HL-60/S4 treated with phorbol 12-myristate 13-acetate at 8.2 ng/mL for 4 days and 3 days (cell line): ENCODE results near the gene HMCN2.

Source experiments
- in situ Hi-C: fragments of 300-500 bp; cut with MboI; formaldehyde crosslinking; loops from 2 replicates; pipeline ENCODE4 v1.15.0; 2022; ENCODE audit warnings: low sequenced_read_pairs

HMCN2 gene

DNA sequence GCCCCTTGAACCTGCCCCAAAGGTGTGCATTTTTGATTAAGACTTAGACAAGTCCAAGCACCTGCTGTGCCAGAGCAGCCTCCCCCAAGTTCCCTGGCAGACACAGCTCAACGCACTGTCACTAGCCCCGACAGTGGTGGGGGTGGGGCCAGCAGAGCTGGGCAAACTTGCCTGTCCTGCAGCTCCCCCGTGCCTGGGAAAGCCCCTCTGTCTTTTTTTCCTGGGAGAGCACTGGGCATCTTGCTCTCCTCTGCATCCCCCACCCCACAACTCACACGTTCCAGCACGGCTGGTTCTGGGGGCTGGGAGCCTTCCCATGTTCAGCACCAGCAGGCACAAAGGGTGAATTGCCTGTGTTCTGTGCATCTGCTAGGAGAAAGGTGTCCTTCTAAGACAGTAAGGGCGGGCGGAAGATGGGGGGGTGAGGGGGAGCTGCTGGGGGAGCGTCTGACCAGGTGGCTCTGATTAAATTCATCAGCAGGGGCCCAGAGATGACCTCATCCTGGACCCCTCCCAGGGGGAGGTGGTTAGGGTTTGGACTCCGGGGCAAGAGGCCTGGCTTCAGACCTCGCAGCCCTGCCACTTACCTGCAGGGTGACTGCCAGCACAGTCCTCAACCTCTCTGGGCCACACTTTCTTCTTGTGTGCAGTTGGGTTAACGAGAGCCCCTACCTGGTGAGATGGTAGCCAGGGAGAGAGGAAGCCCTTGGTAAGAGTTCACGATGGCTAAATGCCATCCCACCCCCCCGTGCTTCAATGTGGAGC lies 23.5 kb downstream of the HMCN2 start:
- in situ Hi-C loops, result no loop called here

DNA sequence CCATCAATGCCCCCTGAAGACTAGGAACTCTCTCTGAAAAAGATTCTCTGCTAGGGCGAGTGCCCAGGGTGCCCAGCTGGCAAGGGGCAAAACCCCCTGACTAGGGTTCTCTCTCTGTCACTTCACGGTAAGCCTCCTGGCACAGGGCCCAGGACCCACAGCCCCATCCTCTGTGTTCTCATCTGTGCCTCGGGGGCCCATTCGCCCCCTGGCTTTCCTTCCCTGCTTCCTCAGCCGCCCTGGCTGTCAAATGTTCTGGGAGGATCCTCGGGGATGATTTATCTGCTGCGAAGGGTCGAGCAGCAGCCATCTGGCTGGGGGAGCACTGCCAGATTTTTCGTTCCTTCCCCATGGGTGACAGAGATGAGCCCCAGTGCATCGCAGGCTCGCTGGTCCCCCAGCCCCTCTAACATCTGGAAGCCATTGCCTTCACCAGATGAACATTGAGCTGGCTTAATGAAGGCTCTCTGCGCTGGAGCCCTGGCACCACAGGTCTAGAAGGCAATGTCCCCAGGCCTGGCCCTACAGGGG lies 24.2 kb downstream of the HMCN2 start:
- in situ Hi-C loops, result no loop called here

DNA sequence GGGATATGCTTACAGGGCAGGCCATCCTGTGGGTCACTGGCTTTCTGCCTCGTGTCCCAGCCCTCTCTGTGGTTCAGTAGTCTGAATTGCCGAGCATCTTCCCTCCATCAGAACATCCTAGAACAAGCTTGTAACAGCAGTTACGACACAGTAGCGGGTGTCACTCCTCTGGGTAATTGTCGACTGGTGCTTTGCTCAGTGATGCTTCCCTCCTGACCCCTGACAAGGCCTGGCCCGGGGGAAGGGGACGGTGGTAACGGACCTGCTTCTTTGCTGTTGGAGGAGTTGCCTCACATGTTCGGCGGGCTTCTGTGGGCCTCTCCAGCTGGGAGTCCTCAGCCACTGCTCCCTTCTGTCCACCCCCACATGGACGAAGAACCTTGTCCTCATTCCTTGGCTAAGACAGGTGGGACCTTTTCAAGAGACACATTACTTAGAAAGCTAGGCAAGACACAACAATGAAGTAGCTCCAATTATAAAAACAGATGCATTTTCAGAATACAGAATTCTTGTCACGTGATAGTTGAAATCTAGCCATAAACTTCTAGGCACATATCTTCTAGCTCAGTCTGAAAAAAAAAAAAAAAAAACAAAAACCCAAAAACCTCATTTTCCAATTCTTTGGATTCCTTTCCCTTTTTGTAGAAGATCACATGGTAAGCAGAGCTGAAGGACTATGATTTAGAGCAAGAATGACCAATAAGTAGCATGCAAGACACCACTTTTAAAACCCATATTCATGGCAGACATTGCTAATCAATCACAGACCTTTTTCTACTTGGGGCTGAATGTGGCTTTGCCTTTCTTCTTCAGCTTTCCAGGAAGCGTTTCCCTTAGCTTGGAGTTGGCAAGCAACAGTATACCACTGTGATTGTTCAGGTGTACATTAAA lies 25.0 kb downstream of the HMCN2 start:
- in situ Hi-C loops, result no loop called here

DNA sequence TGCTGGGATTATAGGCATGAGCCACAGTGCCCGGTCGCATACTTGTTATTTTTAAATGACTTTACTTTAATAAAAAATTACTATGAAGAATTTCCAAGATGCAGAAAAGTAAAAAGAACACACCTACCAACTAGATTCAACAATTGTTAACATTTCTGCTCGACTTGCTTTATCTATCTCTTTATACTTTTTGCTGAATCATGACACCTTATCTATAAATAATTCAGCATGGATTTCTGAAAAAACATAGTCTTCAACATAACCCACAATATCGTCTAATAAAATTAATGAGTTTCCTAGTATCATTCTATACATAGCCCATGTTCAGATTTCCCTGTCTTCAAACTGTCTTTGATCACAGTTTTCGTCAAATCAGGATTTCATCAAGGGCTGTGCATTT lies 25.9 kb downstream of the HMCN2 start:
- in situ Hi-C loops, result no loop called here

DNA sequence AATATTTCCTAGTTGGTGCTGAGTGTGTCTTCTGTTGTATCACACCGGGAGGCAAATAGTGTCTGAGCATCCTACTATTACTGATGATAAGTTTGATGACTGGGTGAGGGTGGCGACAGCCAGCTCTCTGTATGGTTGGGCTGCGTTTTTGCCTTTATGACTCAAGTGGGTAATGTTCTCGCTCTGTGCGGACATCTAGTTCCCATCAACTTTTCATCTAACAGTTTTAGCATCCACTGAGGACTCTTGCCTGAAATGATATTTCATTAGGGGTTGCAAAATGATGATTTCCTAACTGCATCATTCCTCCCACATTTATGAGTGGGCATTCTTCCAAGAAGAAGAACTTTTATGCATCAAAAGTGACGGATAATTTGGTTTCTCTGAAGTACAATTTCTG lies 26.5 kb downstream of the HMCN2 start:
- in situ Hi-C loops, result no loop called here

DNA sequence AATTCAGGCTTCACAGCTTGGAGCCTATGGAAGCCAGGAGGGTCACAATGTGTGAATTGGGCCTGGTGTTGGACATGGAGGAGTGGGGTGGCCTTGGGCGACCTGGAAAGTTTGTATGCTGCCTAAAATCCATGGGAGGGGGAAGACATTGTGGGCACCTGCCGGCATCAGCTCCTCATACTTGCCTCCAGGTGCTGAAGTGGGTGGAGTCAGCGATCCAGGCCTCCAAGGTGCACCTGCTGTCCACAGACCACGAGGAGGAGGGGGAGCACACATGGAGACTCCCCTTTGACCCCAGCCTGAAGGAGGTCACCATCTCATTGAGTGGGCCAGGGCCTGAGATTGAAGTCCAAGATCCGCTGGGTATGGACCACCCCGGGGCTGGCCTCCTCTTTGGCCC lies 29.1 kb downstream of the HMCN2 start:
- in situ Hi-C loops, result no loop called here

DNA sequence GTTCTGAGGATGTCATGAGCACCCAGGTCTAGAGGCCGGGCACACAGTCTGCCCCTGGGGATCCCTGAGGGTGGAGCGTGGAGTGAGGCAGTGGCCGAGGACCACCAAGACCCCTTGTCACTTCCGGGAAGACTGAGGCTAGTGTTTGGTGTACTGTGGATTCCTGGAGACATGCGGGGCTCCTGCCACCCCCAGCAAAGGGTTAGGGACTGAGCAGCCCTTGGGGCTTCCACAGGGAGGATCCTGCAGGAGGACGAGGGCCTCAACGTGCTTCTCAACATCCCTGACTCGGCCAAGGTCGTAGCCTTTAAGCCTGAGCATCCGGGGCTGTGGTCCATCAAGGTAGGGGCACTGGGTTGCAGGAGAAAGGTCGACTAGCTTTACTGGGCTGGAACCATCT lies 29.9 kb downstream of the HMCN2 start:
- in situ Hi-C loops, result no loop called here

DNA sequence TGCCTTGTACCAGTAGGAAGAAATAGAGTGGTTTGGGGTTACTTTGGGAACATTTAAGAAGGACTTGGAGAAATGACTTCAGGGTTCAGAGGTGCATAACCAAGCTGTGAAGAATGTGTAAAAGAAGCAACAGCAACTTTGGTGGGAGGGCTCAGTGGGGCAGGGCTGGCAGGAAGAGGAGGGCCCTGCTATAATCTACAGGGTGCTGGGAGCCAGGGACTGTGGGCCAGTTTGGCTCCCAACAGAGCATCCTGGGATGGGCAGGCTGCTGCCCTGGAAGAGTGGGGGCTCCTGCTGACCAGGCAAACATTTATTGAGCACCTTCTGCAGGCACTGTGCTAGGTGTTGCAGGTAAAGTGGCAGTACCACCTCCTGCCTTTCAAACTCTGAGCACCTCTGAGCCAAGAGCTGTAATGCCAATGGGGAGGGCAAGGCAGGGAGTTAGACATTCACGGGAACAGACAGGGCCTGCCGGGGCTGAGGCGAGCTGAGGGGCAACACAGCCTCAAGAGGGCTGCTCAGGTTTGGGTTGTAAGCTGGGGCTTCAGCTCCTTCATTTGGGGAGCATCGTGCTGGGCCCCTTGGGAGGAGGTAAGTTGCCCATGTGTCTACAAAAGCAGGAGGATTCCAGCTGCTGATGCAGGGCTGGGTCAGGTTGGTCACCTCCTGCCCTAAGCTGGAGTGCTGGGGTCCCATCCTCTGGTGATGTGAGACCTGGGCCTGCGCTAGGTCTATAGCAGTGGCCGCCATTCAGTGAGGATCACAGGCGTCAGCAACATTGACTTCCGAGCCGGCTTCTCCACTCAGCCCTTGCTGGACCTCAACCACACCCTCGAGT lies 30.6 kb downstream of the HMCN2 start:
- in situ Hi-C loops, result no loop called here

DNA sequence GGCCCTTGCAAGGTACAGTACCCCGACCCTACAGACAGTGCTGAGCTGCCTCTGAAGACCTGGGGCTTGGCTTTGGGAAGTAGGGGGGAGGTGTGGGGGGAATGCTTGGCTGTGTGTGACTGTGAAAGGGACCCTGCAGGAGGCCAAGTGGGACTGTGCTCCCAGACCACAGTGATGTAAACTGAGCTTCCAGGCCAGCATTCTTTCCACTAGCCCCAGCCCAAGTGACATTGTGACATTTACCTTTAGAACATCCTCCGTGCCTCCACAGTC lies 31.2 kb downstream of the HMCN2 start:
- in situ Hi-C loops, result no loop called here

DNA sequence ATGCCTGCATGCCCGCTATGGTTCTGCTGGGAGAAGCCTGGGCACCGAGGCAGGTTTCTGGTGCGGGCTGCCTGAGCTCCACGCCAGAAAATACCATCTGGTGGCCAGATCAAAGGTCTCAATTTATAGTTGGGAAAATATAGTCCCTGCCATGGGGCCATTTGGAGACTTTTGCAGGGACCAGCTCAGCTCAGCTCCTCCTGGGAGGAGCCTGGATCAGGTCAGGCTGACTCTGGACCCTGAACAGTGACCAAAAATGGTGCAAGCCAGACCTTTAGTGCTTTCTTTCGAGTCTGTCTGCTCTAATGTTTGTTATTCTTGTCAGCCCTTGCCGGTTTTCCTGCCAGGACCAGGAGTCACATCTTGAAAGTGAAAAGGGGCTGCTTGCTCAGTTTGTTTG lies 31.8 kb downstream of the HMCN2 start:
- in situ Hi-C loops, result no loop called here

DNA sequence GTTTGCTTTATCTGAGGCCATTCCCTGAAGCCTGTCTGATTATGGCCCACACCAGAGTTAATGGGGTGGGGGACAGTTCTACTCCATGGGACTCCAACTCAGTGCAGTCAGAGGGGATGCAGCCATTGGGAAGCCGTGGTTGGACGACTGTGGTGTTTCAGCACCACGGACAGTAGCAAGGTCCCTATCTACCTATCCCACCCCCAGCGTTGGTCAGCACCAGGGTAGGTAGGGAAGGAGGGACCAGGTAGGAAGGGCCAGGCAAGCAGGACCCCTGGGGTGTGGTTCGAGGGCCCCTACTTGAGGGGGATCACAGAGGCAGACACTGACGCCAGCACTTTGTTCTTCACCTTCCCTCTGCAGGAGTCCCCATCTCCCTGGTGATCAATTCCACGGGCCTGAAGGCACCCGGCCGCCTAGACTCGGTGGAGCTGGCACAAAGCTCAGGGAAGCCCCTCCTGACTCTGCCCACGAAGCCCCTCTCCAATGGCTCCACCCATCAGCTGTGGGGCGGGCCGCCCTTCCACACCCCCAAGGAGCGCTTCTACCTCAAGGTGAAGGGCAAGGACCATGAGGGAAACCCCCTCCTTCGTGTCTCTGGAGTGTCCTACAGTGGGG lies 33.2 kb downstream of the HMCN2 start:
- in situ Hi-C loops, result no loop called here

DNA sequence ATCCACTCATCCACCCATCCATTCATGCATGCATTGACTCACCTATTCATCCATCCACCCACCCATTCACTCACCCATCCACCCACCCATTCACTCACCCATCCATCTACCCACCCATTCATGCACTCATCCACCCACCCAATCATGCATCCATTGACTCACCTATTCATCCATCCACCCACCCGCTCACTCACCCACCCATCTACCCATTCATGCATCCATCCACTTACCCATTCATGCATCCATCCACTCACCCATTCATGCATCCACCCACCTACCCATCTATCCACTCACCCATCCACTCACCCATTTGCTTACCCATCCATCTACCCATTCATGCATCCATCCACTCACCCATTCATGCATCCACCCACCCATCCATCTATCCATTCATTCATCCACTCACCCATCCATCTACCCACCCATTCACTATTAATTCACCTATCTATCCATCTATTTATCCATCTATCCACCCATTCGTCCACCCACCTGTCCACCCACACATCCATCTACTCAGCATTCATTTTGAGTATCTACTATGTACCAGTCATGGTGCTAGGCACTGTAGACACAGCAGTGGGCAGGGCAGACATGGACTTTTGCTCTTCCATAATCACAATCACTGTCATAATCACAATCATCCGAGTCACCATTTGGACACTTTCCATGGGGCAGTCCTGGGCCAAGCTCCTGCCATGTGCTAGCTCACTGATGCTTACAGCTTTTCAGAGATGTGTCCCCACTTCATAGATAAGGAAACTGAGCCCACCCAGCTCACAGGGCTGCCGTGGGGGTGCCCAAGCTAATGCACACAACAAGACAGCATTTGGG lies 34.4 kb downstream of the HMCN2 start:
- in situ Hi-C loops, result no loop called here

DNA sequence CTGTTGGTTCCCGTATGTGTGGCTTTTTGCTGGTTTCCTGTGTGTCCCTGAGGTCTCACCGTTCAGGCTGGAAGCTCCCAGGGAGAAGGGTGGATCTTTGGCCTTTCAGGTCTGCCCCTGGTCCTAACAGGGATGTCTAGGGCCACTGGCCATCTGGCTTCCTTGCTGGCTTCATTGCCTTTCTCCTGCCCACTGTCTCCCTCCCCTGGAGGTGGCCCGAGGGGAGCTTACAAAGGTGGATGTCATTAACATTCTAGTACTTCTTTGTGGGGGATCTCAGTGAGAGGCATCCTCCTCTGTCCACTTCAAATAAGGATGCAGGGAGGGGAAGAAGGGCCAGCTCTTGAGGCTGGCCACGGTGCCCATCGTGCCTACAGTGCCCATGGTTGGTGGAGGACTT lies 35.2 kb downstream of the HMCN2 start:
- in situ Hi-C loops, result no loop called here

DNA sequence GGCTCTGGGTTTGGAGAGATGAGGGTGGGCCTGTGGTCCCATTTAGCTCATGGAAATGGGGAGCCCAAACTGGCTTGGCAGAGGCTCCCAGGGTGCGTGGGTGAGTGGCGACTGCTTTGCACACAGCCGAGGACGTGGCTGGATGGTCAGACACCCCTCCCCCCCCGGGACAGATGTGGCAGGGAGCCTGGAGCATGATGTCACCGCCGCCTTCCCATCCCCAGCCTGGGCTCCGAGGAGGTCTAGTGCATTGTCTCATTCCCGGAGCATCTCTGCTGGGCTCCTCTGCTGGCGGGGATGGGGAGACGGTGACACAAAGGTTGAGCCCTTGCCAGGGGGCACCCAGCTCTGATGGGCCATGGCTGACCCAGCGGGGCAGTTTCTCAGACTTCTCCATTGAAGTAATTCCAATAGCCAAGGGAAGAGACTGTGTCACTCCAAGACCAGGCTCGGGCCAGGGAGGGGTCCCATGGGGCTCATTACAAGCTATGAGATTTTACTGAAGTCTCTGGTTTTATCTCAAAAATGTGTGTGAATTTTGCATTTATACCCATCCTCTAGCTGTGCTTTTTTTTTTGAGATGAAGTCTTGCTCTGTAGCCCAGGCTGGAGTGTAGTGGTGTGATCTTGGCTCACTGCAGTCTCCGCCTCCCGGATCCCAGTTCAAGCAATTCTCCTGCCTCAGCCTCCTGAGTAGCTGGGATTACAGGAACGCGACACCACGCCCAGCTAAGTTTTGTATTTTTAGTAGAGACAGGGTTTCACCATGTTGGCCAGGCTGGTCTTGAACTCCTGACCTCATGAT lies 36.1 kb downstream of the HMCN2 start:
- in situ Hi-C loops, result no loop called here

DNA sequence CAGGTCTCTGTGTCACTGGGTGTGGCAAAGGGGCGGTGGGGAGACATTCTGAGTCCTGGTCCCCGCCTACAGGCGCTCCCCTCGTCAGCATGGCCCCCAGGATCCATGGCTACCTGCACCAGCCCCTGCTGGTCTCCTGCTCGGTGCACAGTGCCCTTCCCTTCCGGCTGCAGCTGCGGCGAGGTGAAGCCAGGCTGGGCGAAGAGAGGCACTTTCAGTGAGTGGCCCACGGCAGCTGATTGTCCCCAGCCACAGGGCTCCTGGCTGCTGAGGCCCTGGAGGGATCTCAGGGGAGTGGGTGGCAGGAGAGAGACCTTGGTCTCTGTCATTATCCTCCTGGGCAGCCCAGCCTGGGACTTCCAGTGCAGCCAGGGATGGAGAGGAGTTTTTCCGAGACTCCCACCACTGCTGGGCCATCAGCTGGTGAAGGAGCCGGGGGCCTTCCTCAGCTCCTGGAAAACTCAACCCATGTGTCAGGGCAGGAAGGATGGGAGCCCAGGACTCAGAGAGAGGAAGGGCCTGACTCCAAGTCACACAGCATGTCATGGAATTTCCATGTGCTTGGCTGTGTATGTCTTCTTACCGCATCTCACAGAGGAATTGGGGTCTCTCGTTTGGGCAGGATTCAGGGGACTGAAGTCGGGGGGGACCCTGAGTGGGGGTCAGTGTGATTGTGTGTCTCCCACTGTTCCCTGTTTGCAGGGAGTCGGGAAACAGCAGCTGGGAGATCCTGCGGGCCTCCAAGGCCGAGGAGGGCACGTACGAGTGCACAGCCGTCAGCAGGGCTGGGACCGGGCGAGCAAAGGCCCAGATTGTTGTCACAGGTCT lies 37.4 kb downstream of the HMCN2 start:
- in situ Hi-C loops, result no loop called here

DNA sequence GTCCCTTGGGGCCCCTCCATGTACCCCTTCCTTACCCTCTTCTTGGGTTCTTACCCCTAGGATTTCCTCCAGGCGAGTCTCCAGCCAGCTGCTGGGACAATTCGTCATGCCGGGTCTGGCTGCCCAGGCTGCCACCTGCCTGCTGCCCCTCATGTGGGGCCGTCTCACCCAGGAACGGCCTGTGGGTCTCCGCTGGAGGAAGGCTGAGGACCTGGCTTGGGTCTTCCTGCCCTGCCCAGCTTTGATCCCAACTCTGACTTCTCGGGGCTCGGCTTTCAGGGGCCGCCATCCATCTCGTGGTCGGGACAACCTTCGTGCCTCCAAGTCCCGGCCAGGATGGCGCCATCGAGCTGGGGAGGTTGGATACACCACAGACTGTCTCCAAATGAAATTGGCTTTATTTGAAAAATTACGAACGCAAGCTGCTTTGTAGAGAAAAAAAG lies 38.1 kb downstream of the HMCN2 start:
- in situ Hi-C loops, result no loop called here

DNA sequence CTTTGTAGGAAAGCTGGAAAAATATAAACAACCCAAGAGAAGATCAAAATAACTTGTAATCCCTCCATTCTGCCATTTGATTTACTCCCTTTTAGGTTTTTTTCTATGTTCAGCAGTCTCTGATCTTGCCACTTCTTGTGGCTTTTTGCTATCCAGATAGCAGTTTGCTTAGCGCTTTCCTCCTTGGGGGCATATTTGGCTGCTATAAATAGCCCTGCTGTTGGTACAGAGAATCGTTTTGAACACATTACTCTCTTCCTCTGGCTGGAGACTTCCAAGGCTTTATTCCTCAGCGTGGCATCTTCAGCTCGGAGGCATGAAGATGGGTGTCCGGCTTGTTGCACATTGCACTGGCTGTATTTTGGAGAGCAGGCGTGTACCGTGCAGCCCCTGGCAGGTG lies 38.6 kb downstream of the HMCN2 start:
- in situ Hi-C loops, result no loop called here

DNA sequence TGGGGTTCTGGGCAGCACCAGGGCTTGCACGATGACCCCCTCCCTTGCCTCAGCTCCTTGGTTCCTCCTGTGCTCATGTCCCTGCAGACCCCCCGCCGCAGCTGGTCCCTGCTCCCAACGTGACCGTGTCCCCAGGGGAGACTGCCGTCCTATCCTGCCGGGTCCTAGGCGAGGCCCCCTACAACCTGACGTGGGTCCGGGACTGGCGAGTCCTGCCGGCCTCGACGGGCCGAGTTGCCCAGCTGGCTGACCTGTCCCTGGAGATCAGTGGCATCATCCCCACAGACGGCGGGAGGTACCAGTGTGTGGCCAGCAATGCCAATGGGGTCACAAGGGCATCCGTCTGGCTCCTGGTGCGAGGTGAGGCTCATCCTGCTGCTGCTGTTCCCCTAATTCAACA lies 39.1 kb downstream of the HMCN2 start:
- in situ Hi-C loops, result no loop called here
